Calu3 (cell line): ENCODE data around the gene TOP3B. TPM values are rescaled to one million over a fixed set of nuclear protein-coding genes. Genes with fewer than 3 reads are reported as not detected.

Source experiments
- BruUV-seq: library from RNA; stranded (reverse); fragments of 400-500 nt; replicated peaks from 2 replicates; lab custom pipeline; 2021; lab: Mats Ljungman, UMichigan
- CTCF ChIA-PET: fragments of 300-600 bp; sonication (Branson Sonifier 250); formaldehyde crosslinking; loops from one replicate; lab custom pipeline; 2022; ENCODE audit warnings: antibody characterized with exemption; lab: Charles Lee
- DNase-seq: peaks from one replicate; pipeline ENCODE4 v3.0.0; 2022
- H3K27ac Mint-ChIP-seq: one replicate; pipeline ENCODE4 v1.8.0; 2022; ENCODE audit warnings: mixed read lengths; ENCODE audit not compliant: unreplicated experiment
- H3K27me3 Mint-ChIP-seq: one replicate; pipeline ENCODE4 v1.8.0; 2022; ENCODE audit warnings: mixed read lengths; ENCODE audit not compliant: unreplicated experiment
- H3K36me3 Mint-ChIP-seq: one replicate; pipeline ENCODE4 v1.8.0; 2022; ENCODE audit warnings: mild to moderate bottlenecking, moderate library complexity, mixed read lengths; ENCODE audit not compliant: insufficient read depth, unreplicated experiment
- H3K4me1 Mint-ChIP-seq: one replicate; pipeline ENCODE4 v1.8.0; 2022; ENCODE audit warnings: mild to moderate bottlenecking, low read depth, mixed read lengths; ENCODE audit not compliant: unreplicated experiment
- H3K4me3 Mint-ChIP-seq: one replicate; pipeline ENCODE4 v1.8.0; 2022; ENCODE audit warnings: mild to moderate bottlenecking, low read depth, moderate library complexity, mixed read lengths; ENCODE audit not compliant: unreplicated experiment
- H3K9me3 Mint-ChIP-seq: one replicate; pipeline ENCODE4 v1.8.0; 2022; ENCODE audit warnings: low read depth, mixed read lengths; ENCODE audit not compliant: unreplicated experiment
- intact Hi-C: fragments of 100-400 bp; cut with micrococcal nuclease; formaldehyde crosslinking; loops from one replicate; pipeline ENCODE4 v1.10.0; 2022; ENCODE audit not compliant: unreplicated experiment
- total RNA-seq: library from RNA; stranded (reverse); gene quantifications from 2 replicates; pipeline ENCODE4 v1.2.3, GENCODE V29; 2022
- TF ChIP-seq, protein P1 (sequence below): fragments of 200-600 bp; IDR thresholded peaks from one replicate; pipeline ENCODE4 v1.8.0; 2022; ENCODE audit warnings: antibody characterized with exemption; ENCODE audit not compliant: unreplicated experiment

TOP3B gene
- total RNA-seq, 1 experiment from 2014 or later, result 45.1 TPM

DNA sequence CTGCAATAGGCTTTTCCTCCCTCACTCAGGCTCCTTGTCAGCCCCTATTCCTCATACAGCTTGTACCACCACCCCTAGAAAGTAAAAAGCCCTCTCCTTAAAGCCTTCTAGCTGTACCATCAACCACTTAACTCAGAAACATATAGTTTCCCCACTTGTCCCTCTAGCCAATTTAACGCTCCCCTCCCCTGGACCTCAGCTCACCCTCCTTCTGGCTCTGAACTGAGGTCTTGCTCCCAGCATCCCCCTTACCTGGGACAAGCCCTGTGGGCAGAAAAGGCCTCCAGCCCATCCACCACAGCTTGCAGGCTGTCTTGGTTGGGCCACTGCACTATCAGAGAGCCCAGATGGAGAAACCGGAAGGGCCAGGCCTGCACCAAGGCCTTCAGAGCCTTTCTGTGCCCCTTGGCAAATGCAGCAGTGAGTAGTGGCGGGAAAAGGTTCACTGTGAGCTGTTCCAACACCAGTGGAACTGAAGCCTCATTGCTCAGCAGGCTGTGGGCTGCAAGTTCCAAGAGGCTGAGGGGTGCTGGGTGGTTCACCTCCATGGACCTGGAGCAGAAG lies 12.4 kb upstream of the TOP3B start:
- TF ChIP-seq, protein P1, sequence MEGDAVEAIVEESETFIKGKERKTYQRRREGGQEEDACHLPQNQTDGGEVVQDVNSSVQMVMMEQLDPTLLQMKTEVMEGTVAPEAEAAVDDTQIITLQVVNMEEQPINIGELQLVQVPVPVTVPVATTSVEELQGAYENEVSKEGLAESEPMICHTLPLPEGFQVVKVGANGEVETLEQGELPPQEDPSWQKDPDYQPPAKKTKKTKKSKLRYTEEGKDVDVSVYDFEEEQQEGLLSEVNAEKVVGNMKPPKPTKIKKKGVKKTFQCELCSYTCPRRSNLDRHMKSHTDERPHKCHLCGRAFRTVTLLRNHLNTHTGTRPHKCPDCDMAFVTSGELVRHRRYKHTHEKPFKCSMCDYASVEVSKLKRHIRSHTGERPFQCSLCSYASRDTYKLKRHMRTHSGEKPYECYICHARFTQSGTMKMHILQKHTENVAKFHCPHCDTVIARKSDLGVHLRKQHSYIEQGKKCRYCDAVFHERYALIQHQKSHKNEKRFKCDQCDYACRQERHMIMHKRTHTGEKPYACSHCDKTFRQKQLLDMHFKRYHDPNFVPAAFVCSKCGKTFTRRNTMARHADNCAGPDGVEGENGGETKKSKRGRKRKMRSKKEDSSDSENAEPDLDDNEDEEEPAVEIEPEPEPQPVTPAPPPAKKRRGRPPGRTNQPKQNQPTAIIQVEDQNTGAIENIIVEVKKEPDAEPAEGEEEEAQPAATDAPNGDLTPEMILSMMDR, result no peak
- H3K27me3 Mint-ChIP-seq, result peaks cover 96% of the 10 kb centered on the region
- H3K4me3 Mint-ChIP-seq, result no peak overlapping the region
- no peaks in the 10 kb centered on the region for H3K9me3 Mint-ChIP-seq
- H3K27ac Mint-ChIP-seq, result no peak overlapping the region
- CTCF ChIA-PET, result no interaction called here
- H3K36me3 Mint-ChIP-seq, result no peaks in the 10 kb centered on the region
- no peaks in the 10 kb centered on the region for H3K4me1 Mint-ChIP-seq
- intact Hi-C loops, result no loop called here
- no peak for DNase-seq
- no TSS peak for BruUV-seq

DNA sequence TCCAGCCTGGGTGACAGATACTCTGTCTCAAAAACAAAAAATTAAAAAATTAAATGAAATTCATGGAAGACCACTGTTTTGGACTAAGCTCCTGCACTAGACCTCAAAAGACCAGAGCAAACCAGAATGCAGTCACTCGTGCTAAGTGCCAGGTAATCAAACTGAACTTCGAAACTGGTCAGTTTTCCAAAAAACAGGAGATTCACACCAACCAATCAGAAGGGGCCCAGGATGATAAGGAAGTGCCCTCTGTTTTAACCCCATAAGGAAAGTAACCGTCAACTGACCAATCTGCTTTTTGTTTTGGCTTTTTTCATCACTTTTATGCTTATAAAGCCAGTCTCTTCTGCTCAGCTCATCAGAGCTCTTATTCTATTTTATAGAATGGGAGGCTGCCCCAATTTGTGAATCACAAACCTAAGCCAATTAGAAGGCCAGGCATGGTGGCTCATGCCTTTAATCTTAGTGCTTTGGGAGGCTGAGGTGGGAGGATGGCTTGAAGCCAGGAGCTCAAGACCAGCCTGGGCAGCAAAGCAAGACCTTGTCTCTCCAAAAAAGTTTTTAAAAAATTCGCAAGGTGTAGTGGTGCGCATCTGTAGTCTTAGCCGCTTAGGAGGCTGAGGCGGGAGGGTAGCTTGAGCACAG lies 10.1 kb upstream of the TOP3B start:
- Mint-ChIP-seq H3K27ac (no peak overlapping the region), H3K9me3 (no peaks in the 10 kb centered on the region), H3K4me1 (no peaks in the 10 kb centered on the region), H3K4me3 (no peak overlapping the region), H3K27me3 (peaks cover 96% of the 10 kb centered on the region), H3K36me3 (no peaks in the 10 kb centered on the region)
- intact Hi-C loops, result no loop called here
- CTCF ChIA-PET, result interaction anchor here (0.5 kb wide), 1 partner anchor 14 kb away, joined by 3 read pairs; no protein-coding TSS in a partner anchor
- DNase-seq, result no peak
- TF ChIP-seq, protein P1, result no peak
- no TSS peak for BruUV-seq

DNA sequence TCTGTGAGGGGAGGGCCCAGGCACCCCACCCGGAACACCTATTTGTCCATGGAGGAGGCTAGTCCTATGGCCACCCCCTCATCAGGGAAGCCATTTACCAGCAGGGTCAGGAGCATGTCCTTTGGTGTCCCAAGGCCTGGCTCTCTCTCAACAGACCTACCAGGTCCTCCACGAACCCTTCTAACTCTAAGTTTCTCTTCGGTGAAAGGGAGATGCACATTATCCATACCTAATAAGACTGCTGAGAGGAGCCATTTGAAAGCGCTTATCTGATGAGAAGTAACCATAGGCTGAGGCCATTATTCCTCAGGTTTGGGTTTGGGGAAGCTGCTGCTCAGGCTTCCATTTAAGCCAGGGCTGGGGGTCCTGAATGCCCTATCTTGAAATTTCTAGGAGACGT lies 9.2 kb upstream of the TOP3B start:
- peaks cover 94% of the 10 kb centered on the region for H3K27me3 Mint-ChIP-seq
- no TSS peak for BruUV-seq
- H3K4me3 Mint-ChIP-seq, result no peak overlapping the region
- TF ChIP-seq, protein P1, result no peak
- no peak for DNase-seq
- CTCF ChIA-PET, result no interaction called here
- H3K4me1 Mint-ChIP-seq, result no peaks in the 10 kb centered on the region
- intact Hi-C loops, result no loop called here
- no peak overlapping the region for H3K27ac Mint-ChIP-seq
- H3K9me3 Mint-ChIP-seq, result no peaks in the 10 kb centered on the region
- H3K36me3 Mint-ChIP-seq, result no peaks in the 10 kb centered on the region

DNA sequence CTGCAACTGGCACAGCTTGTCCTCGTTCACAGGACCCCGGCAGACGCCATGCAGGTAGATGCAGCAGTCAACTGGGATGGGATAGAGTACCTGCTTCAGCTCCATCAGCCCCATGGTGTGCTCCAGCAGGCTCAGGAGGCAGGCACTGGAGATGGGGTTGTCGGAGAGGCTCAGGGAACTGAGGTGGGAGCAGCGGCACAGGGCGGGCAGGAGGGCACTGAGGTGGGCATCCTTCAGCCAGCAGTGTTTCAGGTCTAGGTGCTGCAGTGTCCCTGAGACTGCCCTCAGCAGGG lies 8.7 kb upstream of the TOP3B start:
- H3K4me1 Mint-ChIP-seq, result no peaks in the 10 kb centered on the region
- no peaks in the 10 kb centered on the region for H3K36me3 Mint-ChIP-seq
- BruUV-seq, result no TSS peak
- no peaks in the 10 kb centered on the region for H3K9me3 Mint-ChIP-seq
- TF ChIP-seq, protein P1, result no peak
- H3K27me3 Mint-ChIP-seq, result peaks cover 88% of the 10 kb centered on the region
- no peak for DNase-seq
- intact Hi-C loops, result no loop called here
- H3K27ac Mint-ChIP-seq, result no peak overlapping the region
- no peak overlapping the region for H3K4me3 Mint-ChIP-seq
- CTCF ChIA-PET, result no interaction called here
